DND-41 (cell line): Measurements from ENCODE around the gene SHROOM1.

Experiments used
- EZH2 ChIP-seq: IDR thresholded peaks from 3 replicates; pipeline ENCODE4 v1.6.1; 2012; ENCODE audit warnings: borderline replicate concordance, low read depth, mild to moderate bottlenecking, moderate library complexity, low read length, inconsistent platforms; ENCODE audit not compliant: severe bottlenecking
- TF ChIP-seq, protein P1 (sequence below): IDR thresholded peaks from 2 replicates; pipeline ENCODE4 v1.5.1; 2012; ENCODE audit warnings: borderline replicate concordance, low read length, moderate library complexity, mild to moderate bottlenecking; ENCODE audit not compliant: poor library complexity, severe bottlenecking; ENCODE audit errors: extremely low read depth

DNA sequence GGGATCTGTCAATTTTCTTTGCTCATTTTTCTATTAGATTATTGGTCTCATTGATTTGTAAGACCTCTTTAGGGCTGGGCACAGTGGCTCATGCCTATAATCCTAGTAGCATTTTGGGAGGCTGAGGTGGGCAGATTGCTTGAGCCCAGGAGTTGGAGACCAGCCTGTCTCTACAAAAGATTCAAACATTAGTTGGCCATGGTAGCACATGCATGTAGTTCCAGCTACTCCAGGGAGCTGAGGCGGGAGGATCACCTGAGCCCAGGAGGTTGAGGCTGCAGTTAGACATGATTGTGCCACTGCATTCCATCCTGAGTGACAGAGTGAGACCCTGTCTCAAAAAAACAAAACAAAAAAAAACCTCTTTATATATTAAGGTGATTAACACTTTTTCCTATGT, 6.4 kb upstream of the SHROOM1 start:
- TF ChIP-seq, protein P1, sequence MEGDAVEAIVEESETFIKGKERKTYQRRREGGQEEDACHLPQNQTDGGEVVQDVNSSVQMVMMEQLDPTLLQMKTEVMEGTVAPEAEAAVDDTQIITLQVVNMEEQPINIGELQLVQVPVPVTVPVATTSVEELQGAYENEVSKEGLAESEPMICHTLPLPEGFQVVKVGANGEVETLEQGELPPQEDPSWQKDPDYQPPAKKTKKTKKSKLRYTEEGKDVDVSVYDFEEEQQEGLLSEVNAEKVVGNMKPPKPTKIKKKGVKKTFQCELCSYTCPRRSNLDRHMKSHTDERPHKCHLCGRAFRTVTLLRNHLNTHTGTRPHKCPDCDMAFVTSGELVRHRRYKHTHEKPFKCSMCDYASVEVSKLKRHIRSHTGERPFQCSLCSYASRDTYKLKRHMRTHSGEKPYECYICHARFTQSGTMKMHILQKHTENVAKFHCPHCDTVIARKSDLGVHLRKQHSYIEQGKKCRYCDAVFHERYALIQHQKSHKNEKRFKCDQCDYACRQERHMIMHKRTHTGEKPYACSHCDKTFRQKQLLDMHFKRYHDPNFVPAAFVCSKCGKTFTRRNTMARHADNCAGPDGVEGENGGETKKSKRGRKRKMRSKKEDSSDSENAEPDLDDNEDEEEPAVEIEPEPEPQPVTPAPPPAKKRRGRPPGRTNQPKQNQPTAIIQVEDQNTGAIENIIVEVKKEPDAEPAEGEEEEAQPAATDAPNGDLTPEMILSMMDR, result no peak
- no peak for TF ChIP-seq EZH2
